Lower leg skin (tissue), 4 donors: Measurements from ENCODE around the gene ELK4. TPM values are rescaled to one million over a fixed set of nuclear protein-coding genes. Genes with fewer than 3 reads are reported as not detected.

Experiments used
- DNase-seq, 2 donors: peaks; one replicate each; pipeline ENCODE4 v3.0.0-alpha.2; 2019; ENCODE audit warnings: low spot score in 2 of 2
- H3K4me3 ChIP-seq: fragments of 200-600 bp; sonication (generic); 2 replicates; pipeline ENCODE4 v1.5.1; 2017; ENCODE audit warnings: mild to moderate bottlenecking, low read depth; ENCODE audit not compliant: poor library complexity, severe bottlenecking
- CTCF ChIP-seq, 3 donors: fragments of 450-650 bp; IDR thresholded peaks; one replicate each; pipeline ENCODE4 v1.5.1; 2016; ENCODE audit warnings: antibody characterized with exemption in 3 of 3, mild to moderate bottlenecking in 3 of 3, moderate library complexity in 2 of 3
- POLR2A ChIP-seq, 2 donors: fragments of 450-650 bp; IDR thresholded peaks; one replicate each; pipeline ENCODE4 v1.6.1; 2016 to 2017; ENCODE audit warnings: antibody characterized with exemption in 2 of 2, mild to moderate bottlenecking in 1 of 2, moderate library complexity in 1 of 2
- WGBS, 2 donors: methylation state at CpG; one replicate each; pipeline ENCODE4 v1.1.5; 2018; 5-methylcytosine and 5-hydroxymethylcytosine counted together
- intact Hi-C: fragments of 100-400 bp; cut with DNase I; formaldehyde crosslinking; loops from one replicate; pipeline ENCODE4 v1.15.0; 2023; ENCODE audit warnings: low total_unique reads
- total RNA-seq, 4 donors: library from RNA; depleted of rRNA; stranded (reverse); fragments of >200 nt; gene quantifications; one replicate each; pipeline ENCODE4 v1.1.0, GENCODE V29; 2016

ELK4 gene
- total RNA-seq, 4 donors from 2014 or later, result 24.1 to 44.2 (median 28.3) TPM

- intact Hi-C loops, result loop anchor here (1.0 kb wide), 1 partner anchor 36 kb away; no protein-coding TSS in a partner anchor
- H3K4me3 ChIP-seq, result peak overlapping the region; percentile 72
- DNase-seq, result no peak
- TF ChIP-seq CTCF (IDR thresholded peaks at IDR 0.05) (no peak), POLR2A (IDR thresholded peaks at IDR 0.05) (no peak)
- WGBS, 2 donors, result 4 to 9% methylated on average over 3 of the region's 3 CpGs
These were observed 1.2 kb downstream of the ELK4 start for GRCh38 chr1:205630651-205631009.

- intact Hi-C loops, result no loop called here
- no peak for DNase-seq
- TF ChIP-seq CTCF (IDR thresholded peaks at IDR 0.05), result no peak
- TF ChIP-seq POLR2A (IDR thresholded peaks at IDR 0.05), result no peak
These were observed 1.6 kb downstream of the ELK4 start for GRCh38 chr1:205630241-205630640.

GRCh38 chr1:205629751-205630150, 2.1 kb downstream of the ELK4 start:
- 63 to 64% methylated on average over 6 of the region's 6 CpGs for WGBS, 2 donors
- DNase-seq, result no peak
- TF ChIP-seq POLR2A (IDR thresholded peaks at IDR 0.05), result no peak
- TF ChIP-seq CTCF (IDR thresholded peaks at IDR 0.05), result no peak
- intact Hi-C loops, result no loop called here
- no peak overlapping the region for H3K4me3 ChIP-seq

More at GRCh38 chr1:205630241-205630640, 1.6 kb downstream of the ELK4 start:
- no peak overlapping the region for H3K4me3 ChIP-seq
- 5% methylated on average over 3 of the region's 3 CpGs for WGBS, 2 donors

- intact Hi-C loops, result no loop called here
- no peak for TF ChIP-seq CTCF (IDR thresholded peaks at IDR 0.05)
- no peak for TF ChIP-seq POLR2A (IDR thresholded peaks at IDR 0.05)
- DNase-seq, result no peak
- WGBS, 2 donors, result 84 to 92% methylated on average over 8 of the region's 8 CpGs
- no peak overlapping the region for H3K4me3 ChIP-seq
These were observed 3.9 kb downstream of the ELK4 start for GRCh38 chr1:205627956-205628355.

GRCh38 chr1:205626216-205626615, 5.6 kb downstream of the ELK4 start:
- 80 to 87% methylated on average over 3 of the region's 3 CpGs for WGBS, 2 donors
- H3K4me3 ChIP-seq, result no peak overlapping the region
- TF ChIP-seq CTCF (IDR thresholded peaks at IDR 0.05) (no peak), POLR2A (IDR thresholded peaks at IDR 0.05) (no peak)
- DNase-seq, result no peak
- intact Hi-C loops, result no loop called here

GRCh38 chr1:205623646-205624045, 8.2 kb downstream of the ELK4 start:
- intact Hi-C loops, result no loop called here
- WGBS, 2 donors, result 69 to 78% methylated on average over 4 of the region's 4 CpGs
- TF ChIP-seq POLR2A (IDR thresholded peaks at IDR 0.05), result no peak
- no peak for TF ChIP-seq CTCF (IDR thresholded peaks at IDR 0.05)
- no peak overlapping the region for H3K4me3 ChIP-seq
- no peak for DNase-seq
